Parathyroid adenoma (tissue), 2 donors: ENCODE results near the gene TNFRSF18.
"Not testable (repeated sequence)": the region's sequence is repeated elsewhere in the genome, so short reads cannot be mapped to it uniquely, and the experiment has no call there.

Source experiments
- H2AFZ ChIP-seq: fragments of 300-600 bp; sonication (generic); one replicate; pipeline ENCODE4 v1.7.0; 2017; ENCODE audit warnings: antibody characterized with exemption, mild to moderate bottlenecking
- H3K27ac ChIP-seq: fragments of 300-600 bp; sonication (generic); one replicate; pipeline ENCODE4 v1.7.0; 2017
- H3K27me3 ChIP-seq: fragments of 300-600 bp; sonication (generic); one replicate; pipeline ENCODE4 v1.7.0; 2017; ENCODE audit warnings: low read length; ENCODE audit not compliant: control insufficient read depth, insufficient read depth
- H3K36me3 ChIP-seq: fragments of 300-600 bp; sonication (generic); one replicate; pipeline ENCODE4 v1.7.0; 2017; ENCODE audit warnings: low read length; ENCODE audit not compliant: control insufficient read depth, insufficient read depth
- H3K4me1 ChIP-seq: fragments of 300-600 bp; sonication (generic); one replicate; pipeline ENCODE4 v1.7.0; 2017; ENCODE audit warnings: control low read depth
- H3K4me2 ChIP-seq: fragments of 300-600 bp; sonication (generic); one replicate; pipeline ENCODE4 v1.7.0; 2017; ENCODE audit warnings: low read length
- H3K4me3 ChIP-seq: fragments of 300-600 bp; sonication (generic); one replicate; pipeline ENCODE4 v1.7.0; 2017; ENCODE audit warnings: low read depth, low read length
- H3K79me2 ChIP-seq: fragments of 300-600 bp; sonication (generic); one replicate; pipeline ENCODE4 v1.7.0; 2017; ENCODE audit warnings: control low read depth
- H3K9ac ChIP-seq: fragments of 300-600 bp; sonication (generic); one replicate; pipeline ENCODE4 v1.7.0; 2017; ENCODE audit warnings: mild to moderate bottlenecking
- H3K9me3 ChIP-seq: fragments of 300-600 bp; sonication (generic); one replicate; pipeline ENCODE4 v1.7.0; 2017; ENCODE audit warnings: low read length; ENCODE audit not compliant: control insufficient read depth
- CTCF ChIP-seq: fragments of 300-600 bp; sonication (generic); IDR thresholded peaks from one replicate; pipeline ENCODE4 v1.7.0; 2017; ENCODE audit warnings: antibody characterized with exemption, mild to moderate bottlenecking
- donor health status: primary hyperparathyroidism.

TNFRSF18 gene

GRCh38 chr1:1177452-1178206 is 28.8 kb downstream of the TNFRSF18 start:
- Histone ChIP-seq H2AFZ (no peak overlapping the region), H3K36me3 (no peaks in the 10 kb centered on the region), H3K27me3 (no peaks in the 10 kb centered on the region), H3K79me2 (no peaks in the 10 kb centered on the region), H3K4me3 (no peak overlapping the region), H3K27ac (no peak overlapping the region), H3K9ac (no peak overlapping the region), H3K4me2 (no peak overlapping the region), H3K9me3 (no peaks in the 10 kb centered on the region), H3K4me1 (no peaks in the 10 kb centered on the region)
- no peak for TF ChIP-seq CTCF

DNA sequence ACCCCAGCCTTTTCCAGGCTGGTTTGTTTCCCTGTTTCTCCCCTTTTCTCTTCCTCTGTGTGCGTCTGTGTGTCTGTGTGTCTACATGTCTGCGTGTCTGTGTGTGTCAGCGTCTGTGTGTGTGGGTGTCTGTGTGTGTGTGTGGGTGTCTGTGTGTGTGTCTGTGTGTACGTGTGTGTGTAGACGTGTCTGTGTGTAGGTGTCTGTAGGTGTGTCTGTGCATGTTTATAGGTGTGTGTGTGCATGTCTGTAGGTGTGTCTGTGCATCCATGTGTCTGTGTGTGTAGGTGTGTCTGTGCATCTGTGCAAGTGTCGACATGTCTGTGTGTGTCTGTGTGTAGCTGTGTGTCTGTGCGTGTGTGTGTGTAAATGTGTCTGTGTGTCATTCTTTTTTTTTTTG is 29.5 kb downstream of the TNFRSF18 start:
- H3K36me3 ChIP-seq = no peaks in the 10 kb centered on the region
- H3K9ac ChIP-seq = no peak overlapping the region
- H3K27ac ChIP-seq = no peak overlapping the region
- H3K4me3 ChIP-seq = no peak overlapping the region
- H3K79me2 ChIP-seq = no peaks in the 10 kb centered on the region
- no peaks in the 10 kb centered on the region for H3K4me1 ChIP-seq
- H3K4me2 ChIP-seq = no peak overlapping the region
- TF ChIP-seq CTCF = no peak
- no peaks in the 10 kb centered on the region for H3K27me3 ChIP-seq
- no peaks in the 10 kb centered on the region for H3K9me3 ChIP-seq
- no peak overlapping the region for H2AFZ ChIP-seq

- H3K4me3 ChIP-seq, H2AFZ ChIP-seq, H3K36me3 ChIP-seq, H3K4me2 ChIP-seq, H3K79me2 ChIP-seq, H3K9ac ChIP-seq, H3K9me3 ChIP-seq, H3K4me1 ChIP-seq, H3K27ac ChIP-seq, H3K27me3 ChIP-seq: not testable (repeated sequence)
Observed at GRCh38 chr1:1176063-1176761, 30.2 kb downstream of the TNFRSF18 start.

DNA sequence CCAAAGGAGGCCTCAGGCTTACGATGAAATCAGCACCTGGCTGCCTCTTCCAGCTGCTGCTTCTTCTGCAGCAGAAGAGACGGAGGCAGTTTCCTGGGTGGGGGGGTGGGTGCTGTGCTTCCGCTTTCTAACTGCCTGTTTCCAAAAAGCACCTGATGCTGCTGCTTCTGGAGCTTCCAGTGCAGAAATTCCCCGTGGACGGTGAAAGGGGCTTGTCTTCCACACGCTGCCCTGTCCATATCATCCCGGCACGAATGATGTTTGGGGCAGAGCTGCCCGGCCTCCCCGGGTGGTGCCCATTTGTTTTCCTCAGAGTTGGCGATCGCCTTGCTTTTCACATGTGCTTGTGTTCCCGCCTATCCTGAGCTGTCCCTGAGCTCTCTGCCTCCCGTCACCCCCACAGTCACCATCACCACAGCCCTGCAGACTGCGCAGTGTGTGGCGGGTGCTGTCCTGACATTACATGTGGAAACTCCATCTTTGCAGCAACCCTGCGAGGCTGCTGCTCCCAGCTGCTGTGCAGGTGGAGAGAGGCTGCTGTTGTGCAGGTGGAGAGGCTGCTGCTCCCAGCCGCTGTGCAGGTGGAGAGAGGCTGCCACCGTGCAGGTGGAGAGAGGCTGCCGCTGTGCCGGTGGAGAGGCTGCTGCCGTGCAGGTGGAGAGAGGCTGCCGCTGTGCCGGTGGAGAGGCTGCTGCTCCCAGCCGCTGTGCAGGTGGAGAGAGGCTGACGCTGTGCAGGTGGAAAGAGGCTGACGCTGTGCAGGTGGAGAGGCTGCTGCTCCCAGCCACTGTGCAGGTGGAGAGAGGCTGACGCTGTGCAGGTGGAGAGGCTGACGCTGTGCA is 30.9 kb downstream of the TNFRSF18 start:
- H3K4me1 ChIP-seq = no peaks in the 10 kb centered on the region

More for the DNA sequence above, 30.9 kb downstream of the TNFRSF18 start:
- no peaks in the 10 kb centered on the region for H3K9me3 ChIP-seq
- H3K4me3 ChIP-seq = no peak overlapping the region
- H3K79me2 ChIP-seq = no peaks in the 10 kb centered on the region
- TF ChIP-seq CTCF = no peak
- no peaks in the 10 kb centered on the region for H3K27me3 ChIP-seq
- no peaks in the 10 kb centered on the region for H3K36me3 ChIP-seq
- no peak overlapping the region for H3K9ac ChIP-seq
- H3K4me2 ChIP-seq = no peak overlapping the region
- H3K27ac ChIP-seq = no peak overlapping the region
- H2AFZ ChIP-seq = no peak overlapping the region
